Calu3 (cell line): ENCODE measurements around the gene PARN. TPM values are rescaled to one million over a fixed set of nuclear protein-coding genes. Genes with fewer than 3 reads are reported as not detected.

ENCODE experiments used
- BruUV-seq: library from RNA; stranded (reverse); fragments of 400-500 nt; replicated peaks from 2 replicates; lab custom pipeline; 2021; lab: Mats Ljungman, UMichigan
- CTCF ChIA-PET: fragments of 300-600 bp; sonication (Branson Sonifier 250); formaldehyde crosslinking; loops from one replicate; lab custom pipeline; 2022; ENCODE audit warnings: antibody characterized with exemption; lab: Charles Lee
- DNase-seq: peaks from one replicate; pipeline ENCODE4 v3.0.0; 2022
- H3K27ac Mint-ChIP-seq: one replicate; pipeline ENCODE4 v1.8.0; 2022; ENCODE audit warnings: mixed read lengths; ENCODE audit not compliant: unreplicated experiment
- H3K27me3 Mint-ChIP-seq: one replicate; pipeline ENCODE4 v1.8.0; 2022; ENCODE audit warnings: mixed read lengths; ENCODE audit not compliant: unreplicated experiment
- H3K36me3 Mint-ChIP-seq: one replicate; pipeline ENCODE4 v1.8.0; 2022; ENCODE audit warnings: mild to moderate bottlenecking, moderate library complexity, mixed read lengths; ENCODE audit not compliant: insufficient read depth, unreplicated experiment
- H3K4me1 Mint-ChIP-seq: one replicate; pipeline ENCODE4 v1.8.0; 2022; ENCODE audit warnings: mild to moderate bottlenecking, low read depth, mixed read lengths; ENCODE audit not compliant: unreplicated experiment
- H3K4me3 Mint-ChIP-seq: one replicate; pipeline ENCODE4 v1.8.0; 2022; ENCODE audit warnings: mild to moderate bottlenecking, low read depth, moderate library complexity, mixed read lengths; ENCODE audit not compliant: unreplicated experiment
- H3K9me3 Mint-ChIP-seq: one replicate; pipeline ENCODE4 v1.8.0; 2022; ENCODE audit warnings: low read depth, mixed read lengths; ENCODE audit not compliant: unreplicated experiment
- CTCF ChIP-seq: fragments of 200-600 bp; IDR thresholded peaks from one replicate; pipeline ENCODE4 v1.8.0; 2022; ENCODE audit warnings: antibody characterized with exemption; ENCODE audit not compliant: unreplicated experiment
- intact Hi-C: fragments of 100-400 bp; cut with micrococcal nuclease; formaldehyde crosslinking; loops from one replicate; pipeline ENCODE4 v1.10.0; 2022; ENCODE audit not compliant: unreplicated experiment
- total RNA-seq: library from RNA; stranded (reverse); gene quantifications from 2 replicates; pipeline ENCODE4 v1.2.3, GENCODE V29; 2022

The PARN gene
- total RNA-seq, 1 experiment from 2014 or later, result 59.1 TPM

- intact Hi-C loops, result loop anchor here (5.0 kb wide), 1 partner anchor 82 kb away; no protein-coding TSS in a partner anchor
- H3K4me3 Mint-ChIP-seq, result peak overlapping the region; percentile 83
- H3K27me3 Mint-ChIP-seq, result no peaks in the 10 kb centered on the region
- peak overlapping the region; percentile 83 for H3K27ac Mint-ChIP-seq
- H3K9me3 Mint-ChIP-seq, result peaks cover 3% of the 10 kb centered on the region
- no TSS peak for BruUV-seq
- CTCF ChIA-PET, result interaction anchor here (0.5 to 1.2 kb wide), 2 partner anchors 377 to 710 kb away, joined by 3 read pairs; partner anchors contain the start of gene ERCC4
- peaks cover 28% of the 10 kb centered on the region for H3K4me1 Mint-ChIP-seq
- no peak for DNase-seq
- TF ChIP-seq CTCF, result no peak
- H3K36me3 Mint-ChIP-seq, result peaks cover 91% of the 10 kb centered on the region
Measured at GRCh38 chr16:14629612-14629918, 495 bp downstream of the PARN start.

GRCh38 chr16:14628806-14629611 is 1.1 kb downstream of the PARN start:
- Mint-ChIP-seq H3K4me1 (peaks cover 22% of the 10 kb centered on the region), H3K9me3 (peaks cover 3% of the 10 kb centered on the region), H3K36me3 (peaks cover 89% of the 10 kb centered on the region), H3K27me3 (no peaks in the 10 kb centered on the region), H3K4me3 (peak overlapping the region; percentile 83), H3K27ac (peak overlapping the region; percentile 83)
- DNase-seq, result no peak
- CTCF ChIA-PET, result no interaction called here
- TF ChIP-seq CTCF, result no peak
- TSS peak; percentile 11 for BruUV-seq
- intact Hi-C loops, result loop anchor here (5.0 kb wide), 1 partner anchor 82 kb away; no protein-coding TSS in a partner anchor

- intact Hi-C loops, result loop anchor here (5.0 kb wide), 1 partner anchor 80 kb away; no protein-coding TSS in a partner anchor
- no TSS peak for BruUV-seq
- Mint-ChIP-seq H3K4me3 (no peak overlapping the region), H3K36me3 (peaks cover 86% of the 10 kb centered on the region), H3K9me3 (peaks cover 3% of the 10 kb centered on the region), H3K27ac (no peak overlapping the region), H3K27me3 (no peaks in the 10 kb centered on the region), H3K4me1 (peaks cover 21% of the 10 kb centered on the region)
- no peak for DNase-seq
- CTCF ChIA-PET, result no interaction called here
- TF ChIP-seq CTCF, result no peak
Measured at GRCh38 chr16:14627078-14627477, 3.0 kb downstream of the PARN start.

GRCh38 chr16:14618566-14618965 is 11.5 kb downstream of the PARN start:
- no peak overlapping the region for H3K27ac Mint-ChIP-seq
- H3K27me3 Mint-ChIP-seq, result no peaks in the 10 kb centered on the region
- DNase-seq, result no peak
- intact Hi-C loops, result no loop called here
- H3K4me1 Mint-ChIP-seq, result no peaks in the 10 kb centered on the region
- no peak overlapping the region for H3K4me3 Mint-ChIP-seq
- peaks cover 61% of the 10 kb centered on the region for H3K36me3 Mint-ChIP-seq
- no peaks in the 10 kb centered on the region for H3K9me3 Mint-ChIP-seq
- no TSS peak for BruUV-seq
- no peak for TF ChIP-seq CTCF
- CTCF ChIA-PET, result no interaction called here
